Measurements from ENCODE around the gene MORN1.
"Not testable (repeated sequence)": the region's sequence is repeated elsewhere in the genome, so short reads cannot be mapped to it uniquely, and the experiment has no call there.

The MORN1 gene

DNA sequence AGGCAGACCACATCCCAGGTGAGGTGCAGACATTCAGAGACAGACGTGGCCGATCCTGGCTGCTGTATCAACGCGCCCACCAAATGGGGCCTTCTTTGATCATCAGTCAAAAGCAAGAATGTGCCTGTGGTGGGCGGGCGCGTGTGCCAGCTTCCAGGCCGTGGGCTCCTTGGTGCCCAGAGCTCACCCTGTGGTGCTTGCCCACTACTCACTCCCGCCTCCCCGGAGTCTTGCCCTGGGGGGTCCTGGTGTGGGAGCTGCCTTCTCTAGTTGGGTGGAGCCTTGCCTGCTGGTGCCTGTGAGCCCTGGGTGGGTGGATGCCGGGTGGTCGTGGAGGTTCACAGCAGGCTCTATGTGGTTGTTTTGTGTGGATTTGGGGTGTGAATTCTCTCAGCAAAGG, 92.7 kb downstream of the MORN1 start:
- in situ Hi-C loops (cut with HindIII; ENCODE audit: low pct_ligation_motif_present, low sequenced_read_pairs), result no loop called here
- DNase-seq, result no peak
- Histone ChIP-seq H3K36me3 (replicated peaks) (peaks cover 4% of the 10 kb centered on the region), H3K27ac (no peak overlapping the region), H3K4me3 (ENCODE audit: low read depth, low read length) (no peak overlapping the region), H3K27me3 (replicated peaks) (no peaks in the 10 kb centered on the region)
- TF ChIP-seq, protein P1, sequence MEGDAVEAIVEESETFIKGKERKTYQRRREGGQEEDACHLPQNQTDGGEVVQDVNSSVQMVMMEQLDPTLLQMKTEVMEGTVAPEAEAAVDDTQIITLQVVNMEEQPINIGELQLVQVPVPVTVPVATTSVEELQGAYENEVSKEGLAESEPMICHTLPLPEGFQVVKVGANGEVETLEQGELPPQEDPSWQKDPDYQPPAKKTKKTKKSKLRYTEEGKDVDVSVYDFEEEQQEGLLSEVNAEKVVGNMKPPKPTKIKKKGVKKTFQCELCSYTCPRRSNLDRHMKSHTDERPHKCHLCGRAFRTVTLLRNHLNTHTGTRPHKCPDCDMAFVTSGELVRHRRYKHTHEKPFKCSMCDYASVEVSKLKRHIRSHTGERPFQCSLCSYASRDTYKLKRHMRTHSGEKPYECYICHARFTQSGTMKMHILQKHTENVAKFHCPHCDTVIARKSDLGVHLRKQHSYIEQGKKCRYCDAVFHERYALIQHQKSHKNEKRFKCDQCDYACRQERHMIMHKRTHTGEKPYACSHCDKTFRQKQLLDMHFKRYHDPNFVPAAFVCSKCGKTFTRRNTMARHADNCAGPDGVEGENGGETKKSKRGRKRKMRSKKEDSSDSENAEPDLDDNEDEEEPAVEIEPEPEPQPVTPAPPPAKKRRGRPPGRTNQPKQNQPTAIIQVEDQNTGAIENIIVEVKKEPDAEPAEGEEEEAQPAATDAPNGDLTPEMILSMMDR (IDR thresholded peaks at IDR 0.05; ENCODE audit: low read depth, low read length, missing control alignments), result no peak

GRCh38 chr1:2297246-2298011, 93.9 kb downstream of the MORN1 start:
- Histone ChIP-seq H3K36me3 (replicated peaks) (no peaks in the 10 kb centered on the region), H3K27ac (no peak overlapping the region), H3K27me3 (replicated peaks) (no peaks in the 10 kb centered on the region), H3K4me3 (ENCODE audit: low read depth, low read length) (no peak overlapping the region)
- DNase-seq, result no peak
- TF ChIP-seq, protein P1 (IDR thresholded peaks at IDR 0.05; ENCODE audit: low read depth, low read length, missing control alignments), result no peak
- in situ Hi-C loops (cut with HindIII; ENCODE audit: low pct_ligation_motif_present, low sequenced_read_pairs), result no loop called here

DNA sequence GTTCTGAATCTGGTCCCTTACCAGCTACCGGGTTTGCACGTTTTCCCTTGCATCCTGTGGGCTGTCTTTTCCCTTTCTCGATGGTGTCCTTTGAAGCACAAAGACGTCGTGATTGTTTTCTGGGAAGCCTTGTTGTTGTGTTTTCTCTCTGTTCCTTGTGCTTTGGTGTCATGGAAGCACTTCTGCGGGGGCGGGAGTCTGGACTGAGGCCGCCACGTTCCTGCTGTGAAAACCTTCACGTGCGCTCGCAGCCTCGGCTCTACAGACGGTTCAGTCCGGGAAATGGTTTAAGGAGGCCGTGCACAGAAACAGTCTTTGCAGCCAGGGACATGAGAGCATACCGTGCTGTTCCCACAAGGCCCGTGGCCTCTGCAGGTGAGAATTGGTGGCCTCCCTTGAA, 94.7 kb downstream of the MORN1 start:
- Histone ChIP-seq H3K27ac (peak overlapping the region; percentile 4), H3K27me3 (replicated peaks) (no peaks in the 10 kb centered on the region), H3K36me3 (replicated peaks) (no peaks in the 10 kb centered on the region), H3K4me3 (ENCODE audit: low read depth, low read length) (no peak overlapping the region)
- in situ Hi-C loops (cut with HindIII; ENCODE audit: low pct_ligation_motif_present, low sequenced_read_pairs), result no loop called here
- DNase-seq, result no peak
- TF ChIP-seq, protein P1 (IDR thresholded peaks at IDR 0.05; ENCODE audit: low read depth, low read length, missing control alignments), result no peak

GRCh38 chr1:2296211-2296610, 95.1 kb downstream of the MORN1 start:
- peak overlapping the region; percentile 4 for H3K27ac ChIP-seq
- not testable (repeated sequence) for H3K36me3 ChIP-seq (replicated peaks)
- peak; percentile 75 for DNase-seq

GRCh38 chr1:2295526-2295925, 95.8 kb downstream of the MORN1 start:
- Histone ChIP-seq H3K36me3 (replicated peaks) (no peaks in the 10 kb centered on the region), H3K27ac (no peak overlapping the region), H3K27me3 (replicated peaks) (no peaks in the 10 kb centered on the region), H3K4me3 (ENCODE audit: low read depth, low read length) (no peak overlapping the region)
- in situ Hi-C loops (cut with HindIII; ENCODE audit: low pct_ligation_motif_present, low sequenced_read_pairs), result no loop called here
- no peak for DNase-seq
- TF ChIP-seq, protein P1 (IDR thresholded peaks at IDR 0.05; ENCODE audit: low read depth, low read length, missing control alignments), result no peak

More at GRCh38 chr1:2296211-2296610, 95.1 kb downstream of the MORN1 start:
- in situ Hi-C loops (cut with HindIII; ENCODE audit: low pct_ligation_motif_present, low sequenced_read_pairs); H3K4me3 ChIP-seq (ENCODE audit: low read depth, low read length); H3K27me3 ChIP-seq (replicated peaks): not testable (repeated sequence)

GRCh38 chr1:2294725-2295078, 96.7 kb downstream of the MORN1 start:
- no peak for DNase-seq
- H3K36me3 ChIP-seq (replicated peaks), result no peaks in the 10 kb centered on the region
- no peak overlapping the region for H3K4me3 ChIP-seq (ENCODE audit: low read depth, low read length)
- TF ChIP-seq, protein P1 (IDR thresholded peaks at IDR 0.05; ENCODE audit: low read depth, low read length, missing control alignments), result no peak
- H3K27ac ChIP-seq, result no peak overlapping the region
- in situ Hi-C loops (cut with HindIII; ENCODE audit: low pct_ligation_motif_present, low sequenced_read_pairs), result no loop called here
- H3K27me3 ChIP-seq (replicated peaks), result no peaks in the 10 kb centered on the region
